HEK293T (cell line): Measurements from ENCODE around the gene RPL10A.

ENCODE experiments used
- ARNT ChIP-seq: fragments of 450-650 bp; IDR thresholded peaks from 2 replicates; pipeline ENCODE4 v1.6.1; 2017; ENCODE audit warnings: mild to moderate bottlenecking
- CTBP1 ChIP-seq: fragments of 450-650 bp; IDR thresholded peaks from 2 replicates; pipeline ENCODE4 v1.6.1; 2016; ENCODE audit warnings: borderline replicate concordance
- ELF4 ChIP-seq: fragments of 450-650 bp; IDR thresholded peaks from 2 replicates; pipeline ENCODE4 v1.6.1; 2017; ENCODE audit warnings: antibody characterized with exemption
- FOXA1 ChIP-seq: fragments of 450-650 bp; IDR thresholded peaks from 2 replicates; pipeline ENCODE4 v1.6.1; 2016; ENCODE audit warnings: mild to moderate bottlenecking
- FOXM1 ChIP-seq: fragments of 450-650 bp; IDR thresholded peaks from 2 replicates; pipeline ENCODE4 v1.6.1; 2017; ENCODE audit warnings: mild to moderate bottlenecking, borderline replicate concordance
- L3MBTL2 ChIP-seq: fragments of 450-650 bp; conservative IDR thresholded peaks from 2 replicates; pipeline ENCODE4 v1.6.1; 2016; ENCODE audit warnings: mild to moderate bottlenecking
- SP1 ChIP-seq: fragments of 450-650 bp; IDR thresholded peaks from 2 replicates; pipeline ENCODE4 v1.6.1; 2017
- SUZ12 ChIP-seq: fragments of 450-650 bp; IDR thresholded peaks from 2 replicates; pipeline ENCODE4 v1.6.1; 2016; ENCODE audit warnings: mild to moderate bottlenecking

DNA sequence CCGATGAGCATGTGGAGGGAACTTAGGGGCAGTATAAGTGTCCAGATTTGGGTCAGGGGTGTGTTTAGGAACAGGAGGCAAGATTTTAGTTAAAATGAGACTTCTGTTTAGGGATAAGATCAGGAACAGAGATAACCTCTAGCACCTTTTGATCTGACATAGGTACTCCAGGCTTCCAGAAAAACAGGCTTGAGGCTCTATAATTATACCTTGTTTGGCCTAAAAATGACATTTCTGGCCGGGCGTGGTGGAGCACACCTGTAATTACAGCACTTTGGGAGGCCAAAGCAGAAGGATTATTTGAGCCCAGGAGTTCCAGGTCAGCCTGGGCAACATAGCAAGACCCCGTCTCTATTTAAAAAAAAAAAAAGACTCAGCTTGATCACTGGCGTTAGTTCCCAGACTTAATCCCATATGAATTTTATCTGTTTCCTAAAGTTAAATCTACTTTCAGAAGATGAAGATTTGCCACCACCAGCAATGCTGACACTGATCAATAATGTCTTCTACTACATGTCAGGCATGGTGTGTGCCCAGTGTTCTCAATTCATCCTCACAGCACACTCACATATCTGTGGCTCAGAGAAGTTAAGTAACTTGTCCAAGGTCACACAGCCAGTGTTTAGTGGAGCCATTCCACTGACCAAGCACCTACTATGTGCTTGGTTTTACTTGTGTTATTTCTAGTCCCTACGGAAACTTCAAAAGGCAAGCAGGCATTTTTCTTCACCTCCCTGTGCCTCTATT is 50.5 kb downstream of the RPL10A start:
- no peak for TF ChIP-seq ARNT
- no peak for TF ChIP-seq CTBP1
- no peak for TF ChIP-seq SUZ12
- TF ChIP-seq ELF4, result no peak
- TF ChIP-seq FOXM1, result no peak
- no peak for TF ChIP-seq L3MBTL2
- TF ChIP-seq FOXA1, result no peak
- no peak for TF ChIP-seq SP1
